GM12875 (cell line): ENCODE data around the gene CNTN4.
"Not testable (repeated sequence)": the region's sequence is repeated elsewhere in the genome, so short reads cannot be mapped to it uniquely, and the experiment has no call there.

ENCODE experiments used
- H3K4me3 ChIP-seq: one replicate; pipeline ENCODE4 v1.5.1; 2011; ENCODE audit warnings: low read depth, low read length, control low read depth
- TF ChIP-seq, protein P1 (sequence below): IDR thresholded peaks from 2 replicates; pipeline ENCODE4 v1.5.1; 2011; ENCODE audit warnings: low read depth, mild to moderate bottlenecking, control low read depth, inconsistent platforms, low read length, moderate library complexity, borderline replicate concordance; ENCODE audit not compliant: insufficient read depth

The CNTN4 gene

GRCh38 chr3:2516762-2517441 is 418.2 kb downstream of the CNTN4 start:
- no peak overlapping the region for H3K4me3 ChIP-seq
- TF ChIP-seq, protein P1, sequence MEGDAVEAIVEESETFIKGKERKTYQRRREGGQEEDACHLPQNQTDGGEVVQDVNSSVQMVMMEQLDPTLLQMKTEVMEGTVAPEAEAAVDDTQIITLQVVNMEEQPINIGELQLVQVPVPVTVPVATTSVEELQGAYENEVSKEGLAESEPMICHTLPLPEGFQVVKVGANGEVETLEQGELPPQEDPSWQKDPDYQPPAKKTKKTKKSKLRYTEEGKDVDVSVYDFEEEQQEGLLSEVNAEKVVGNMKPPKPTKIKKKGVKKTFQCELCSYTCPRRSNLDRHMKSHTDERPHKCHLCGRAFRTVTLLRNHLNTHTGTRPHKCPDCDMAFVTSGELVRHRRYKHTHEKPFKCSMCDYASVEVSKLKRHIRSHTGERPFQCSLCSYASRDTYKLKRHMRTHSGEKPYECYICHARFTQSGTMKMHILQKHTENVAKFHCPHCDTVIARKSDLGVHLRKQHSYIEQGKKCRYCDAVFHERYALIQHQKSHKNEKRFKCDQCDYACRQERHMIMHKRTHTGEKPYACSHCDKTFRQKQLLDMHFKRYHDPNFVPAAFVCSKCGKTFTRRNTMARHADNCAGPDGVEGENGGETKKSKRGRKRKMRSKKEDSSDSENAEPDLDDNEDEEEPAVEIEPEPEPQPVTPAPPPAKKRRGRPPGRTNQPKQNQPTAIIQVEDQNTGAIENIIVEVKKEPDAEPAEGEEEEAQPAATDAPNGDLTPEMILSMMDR = no peak

- no peak overlapping the region for H3K4me3 ChIP-seq
- TF ChIP-seq, protein P1 = no peak
Measured at GRCh38 chr3:2517500-2518172, 419.0 kb downstream of the CNTN4 start.

DNA sequence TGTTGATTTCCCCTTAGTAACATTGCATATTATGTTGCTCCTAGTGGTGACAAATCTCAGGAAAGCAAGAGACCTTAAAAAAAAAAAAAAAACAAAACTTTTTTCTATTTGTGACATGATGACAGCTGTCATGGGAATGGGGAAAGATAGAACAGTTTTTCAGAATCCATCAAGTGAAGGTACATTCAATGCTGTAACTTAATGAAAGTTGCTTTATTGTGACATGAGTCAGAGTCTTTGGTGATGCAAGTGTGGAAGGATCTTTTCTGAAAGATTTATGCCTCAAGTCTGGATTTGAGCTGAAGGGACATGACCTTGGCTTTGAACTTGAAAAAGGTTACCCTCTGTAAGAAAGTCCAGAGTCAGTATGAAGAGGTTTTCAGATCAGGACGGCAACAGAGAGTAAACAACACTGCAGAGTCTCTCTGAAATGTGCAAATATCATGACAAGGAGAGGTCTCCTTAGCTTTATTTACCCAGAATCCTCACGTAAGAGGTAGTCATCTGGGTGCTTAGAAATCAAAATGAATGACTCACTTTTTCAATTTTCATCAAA is 424.7 kb downstream of the CNTN4 start:
- TF ChIP-seq, protein P1 = no peak
- H3K4me3 ChIP-seq = no peak overlapping the region

GRCh38 chr3:2525968-2526367 is 427.3 kb downstream of the CNTN4 start:
- TF ChIP-seq, protein P1 = no peak
- H3K4me3 ChIP-seq = no peak overlapping the region

GRCh38 chr3:2526926-2527325 is 428.3 kb downstream of the CNTN4 start:
- H3K4me3 ChIP-seq = no peak overlapping the region
- TF ChIP-seq, protein P1 = no peak

- not testable (repeated sequence) for H3K4me3 ChIP-seq
Measured at GRCh38 chr3:2527328-2527727, 428.7 kb downstream of the CNTN4 start.

GRCh38 chr3:2534767-2535166 is 436.1 kb downstream of the CNTN4 start:
- H3K4me3 ChIP-seq = not testable (repeated sequence)

DNA sequence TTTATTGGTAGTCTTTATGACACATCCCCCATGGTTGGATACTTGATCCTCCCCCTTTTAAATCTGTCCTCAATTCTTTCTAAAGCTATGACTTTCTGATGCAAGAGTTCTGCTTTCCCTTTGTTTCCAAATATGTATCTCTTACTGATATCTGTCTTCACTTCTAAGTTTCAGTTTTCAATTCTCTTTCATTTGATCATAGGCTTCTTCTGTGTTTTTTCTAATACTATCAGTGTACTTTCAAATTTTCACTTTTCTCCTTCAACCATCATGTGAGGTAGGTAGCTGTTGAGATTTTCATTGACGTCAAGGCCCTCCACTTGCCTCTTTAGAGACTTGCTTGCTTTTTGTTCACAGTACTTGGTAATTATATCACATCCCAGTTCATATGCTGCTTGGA is 436.5 kb downstream of the CNTN4 start:
- no peak overlapping the region for H3K4me3 ChIP-seq
- TF ChIP-seq, protein P1 = no peak
